Prostate gland (tissue), 2 donors: ENCODE data around the gene KIAA0040.

Experiments used
- POLR2A ChIP-seq: fragments of 450-650 bp; IDR thresholded peaks from one replicate; pipeline ENCODE4 v1.6.1; 2016; ENCODE audit warnings: antibody characterized with exemption, mild to moderate bottlenecking
- POLR2AphosphoS5 ChIP-seq: sonication (generic); formaldehyde crosslinking; IDR thresholded peaks from one replicate; pipeline ENCODE4 v1.6.1; 2017; ENCODE audit warnings: antibody characterized with exemption
- TF ChIP-seq, protein P1 (sequence below), 4 experiments: fragments of 200-600 bp in 2 of 4; fragments of 450-650 bp in 2 of 4; sonication (generic) in 2 of 4; IDR thresholded peaks; 1 replicate in 3 of 4; 2 replicates in 1 of 4; pipeline ENCODE4 v1.5.1; 2016 to 2019; ENCODE audit warnings: antibody characterized with exemption in 4 of 4, mild to moderate bottlenecking in 2 of 4, moderate library complexity in 2 of 4

- TF ChIP-seq, protein P1, sequence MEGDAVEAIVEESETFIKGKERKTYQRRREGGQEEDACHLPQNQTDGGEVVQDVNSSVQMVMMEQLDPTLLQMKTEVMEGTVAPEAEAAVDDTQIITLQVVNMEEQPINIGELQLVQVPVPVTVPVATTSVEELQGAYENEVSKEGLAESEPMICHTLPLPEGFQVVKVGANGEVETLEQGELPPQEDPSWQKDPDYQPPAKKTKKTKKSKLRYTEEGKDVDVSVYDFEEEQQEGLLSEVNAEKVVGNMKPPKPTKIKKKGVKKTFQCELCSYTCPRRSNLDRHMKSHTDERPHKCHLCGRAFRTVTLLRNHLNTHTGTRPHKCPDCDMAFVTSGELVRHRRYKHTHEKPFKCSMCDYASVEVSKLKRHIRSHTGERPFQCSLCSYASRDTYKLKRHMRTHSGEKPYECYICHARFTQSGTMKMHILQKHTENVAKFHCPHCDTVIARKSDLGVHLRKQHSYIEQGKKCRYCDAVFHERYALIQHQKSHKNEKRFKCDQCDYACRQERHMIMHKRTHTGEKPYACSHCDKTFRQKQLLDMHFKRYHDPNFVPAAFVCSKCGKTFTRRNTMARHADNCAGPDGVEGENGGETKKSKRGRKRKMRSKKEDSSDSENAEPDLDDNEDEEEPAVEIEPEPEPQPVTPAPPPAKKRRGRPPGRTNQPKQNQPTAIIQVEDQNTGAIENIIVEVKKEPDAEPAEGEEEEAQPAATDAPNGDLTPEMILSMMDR (IDR thresholded peaks at IDR 0.05): no peak
- TF ChIP-seq POLR2AphosphoS5: no peak
- no peak for TF ChIP-seq POLR2A
Measured at GRCh38 chr1:175172503-175172902, 20.1 kb downstream of the KIAA0040 start.
